Measurements from ENCODE around the gene COL6A3. TPM values are rescaled to one million over a fixed set of nuclear protein-coding genes. Genes with fewer than 3 reads are reported as not detected.

The COL6A3 gene
- polyA plus RNA-seq, 3 donors: not detected

- no peak for DNase-seq
- H3K27ac Mint-ChIP-seq: no peak overlapping the region
- Histone ChIP-seq H3K4me3 (replicated peaks in 1 of 3; ENCODE audit: low read depth in 2 of 3, low read length in 3 of 3) (no peak overlapping the region), H3K79me2 (ENCODE audit: insufficient read depth, low read length) (no peaks in the 10 kb centered on the region), H4K20me1 (ENCODE audit: insufficient read depth, low read length) (no peaks in the 10 kb centered on the region), H3K4me1 (ENCODE audit: control insufficient read depth in 1 of 2, insufficient read depth in 2 of 2, low read length in 2 of 2) (peaks cover 3 to 12% of the 10 kb centered on the region in 2 donors), H3K27me3 (ENCODE audit: control insufficient read depth in 2 of 2, insufficient read depth in 2 of 2, low read length in 2 of 2) (no peaks in the 10 kb centered on the region), H3K9me3 (replicated peaks in 1 of 2; ENCODE audit: control insufficient read depth in 1 of 2, insufficient read depth in 1 of 2, low read length in 2 of 2) (no peaks in the 10 kb centered on the region), H3K9ac (ENCODE audit: insufficient read depth, low read length, poor library complexity, severe bottlenecking) (no peak overlapping the region), H3K27ac (ENCODE audit: low read depth in 1 of 2, low read length in 2 of 2) (no peak overlapping the region), H2AFZ (ENCODE audit: insufficient read depth, low read depth, low read length, poor library complexity, severe bottlenecking) (no peak overlapping the region), H3K36me3 (replicated peaks in 1 of 2; ENCODE audit: control insufficient read depth in 1 of 2, insufficient read depth in 2 of 2, low read length in 2 of 2) (no peaks in the 10 kb centered on the region), H3K4me2 (replicated peaks; ENCODE audit: extremely low read depth, low read length, poor library complexity, severe bottlenecking) (no peak overlapping the region)
- no peak for TF ChIP-seq CTCF (IDR thresholded peaks at IDR 0.05)
- no peaks in the 10 kb centered on the region for H3K9me3 Mint-ChIP-seq
- 100% methylated on average over 1 of the region's 4 CpGs for WGBS (ENCODE audit: insufficient coverage)
- intact Hi-C loops (cut with micrococcal nuclease): no loop called here
- H3K4me1 Mint-ChIP-seq: peaks cover 16% of the 10 kb centered on the region
- peaks cover 0 to 22% (median 3%) of the 10 kb centered on the region in 3 donors for H3K27me3 Mint-ChIP-seq (ENCODE audit: low read depth in 3 of 3)
- H3K36me3 Mint-ChIP-seq: no peaks in the 10 kb centered on the region
- no peak overlapping the region for H3K4me3 Mint-ChIP-seq
These were observed 17.9 kb upstream of the COL6A3 start for GRCh38 chr2:237431837-237432236.

DNA sequence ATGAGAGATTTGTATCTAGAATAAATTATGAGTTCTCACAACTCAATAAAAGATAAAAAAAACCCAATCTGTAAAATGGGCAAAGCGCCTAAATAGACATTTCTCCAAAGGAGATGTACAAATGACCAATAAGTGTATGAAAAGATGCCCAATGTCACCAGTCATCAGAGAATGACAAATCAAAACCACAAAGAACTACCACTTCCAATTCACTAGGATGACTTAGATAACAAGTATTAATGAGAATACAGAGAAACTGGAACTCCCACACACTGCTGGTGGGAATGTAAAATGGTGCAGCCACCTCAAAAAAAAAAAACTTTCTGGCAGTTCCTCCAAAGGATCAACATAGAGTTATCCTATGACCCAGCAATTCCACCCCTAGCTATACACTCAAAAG is 17.4 kb upstream of the COL6A3 start:
- Mint-ChIP-seq H3K36me3 (no peaks in the 10 kb centered on the region), H3K9me3 (no peaks in the 10 kb centered on the region), H3K4me1 (peaks cover 16% of the 10 kb centered on the region), H3K27me3 (ENCODE audit: low read depth in 3 of 3) (peaks cover 0 to 22% (median 3%) of the 10 kb centered on the region in 3 donors), H3K4me3 (no peak overlapping the region), H3K27ac (no peak overlapping the region)
- Histone ChIP-seq H4K20me1 (ENCODE audit: insufficient read depth, low read length) (no peaks in the 10 kb centered on the region), H3K9ac (ENCODE audit: insufficient read depth, low read length, poor library complexity, severe bottlenecking) (no peak overlapping the region), H3K4me3 (replicated peaks in 1 of 3; ENCODE audit: low read depth in 2 of 3, low read length in 3 of 3) (no peak overlapping the region), H3K36me3 (replicated peaks in 1 of 2; ENCODE audit: control insufficient read depth in 1 of 2, insufficient read depth in 2 of 2, low read length in 2 of 2) (no peaks in the 10 kb centered on the region), H2AFZ (ENCODE audit: insufficient read depth, low read depth, low read length, poor library complexity, severe bottlenecking) (no peak overlapping the region), H3K79me2 (ENCODE audit: insufficient read depth, low read length) (no peaks in the 10 kb centered on the region), H3K4me2 (replicated peaks; ENCODE audit: extremely low read depth, low read length, poor library complexity, severe bottlenecking) (no peak overlapping the region), H3K27me3 (ENCODE audit: control insufficient read depth in 2 of 2, insufficient read depth in 2 of 2, low read length in 2 of 2) (no peaks in the 10 kb centered on the region), H3K4me1 (ENCODE audit: control insufficient read depth in 1 of 2, insufficient read depth in 2 of 2, low read length in 2 of 2) (peaks cover 3 to 12% of the 10 kb centered on the region in 2 donors), H3K27ac (ENCODE audit: low read depth in 1 of 2, low read length in 2 of 2) (no peak overlapping the region), H3K9me3 (replicated peaks in 1 of 2; ENCODE audit: control insufficient read depth in 1 of 2, insufficient read depth in 1 of 2, low read length in 2 of 2) (no peaks in the 10 kb centered on the region)
- whole genome bisulfite sequencing (ENCODE audit: insufficient coverage): no CpG with 5 or more reads among the region's 1 CpG
- no peak for DNase-seq
- intact Hi-C loops (cut with micrococcal nuclease): no loop called here
- no peak for TF ChIP-seq CTCF (IDR thresholded peaks at IDR 0.05)

Data from CD14-positive monocyte (primary cell).